Lung (tissue), 12 donors: ENCODE results near the gene USP12. TPM values are rescaled to one million over a fixed set of nuclear protein-coding genes. Genes with fewer than 3 reads are reported as not detected.
"Not testable (repeated sequence)": the region's sequence is repeated elsewhere in the genome, so short reads cannot be mapped to it uniquely, and the experiment has no call there.

Source experiments
- ATAC-seq: fragments of 200-7000 bp; cut with Tn5 transposase; one replicate; pipeline ENCODE4 v1.9.1; 2020; ENCODE audit warnings: moderate number of reproducible peaks; ENCODE audit not compliant: insufficient read depth, low FRiP score
- DNase-seq, 3 donors: peaks; one replicate each; pipeline ENCODE4 v3.0.0-alpha.2; 2013 to 2017
- H3K27ac ChIP-seq, 2 donors: one replicate each; pipeline ENCODE4 v1.5.1; 2013; ENCODE audit warnings: mild to moderate bottlenecking in 2 of 2, moderate library complexity in 2 of 2, control low read depth in 1 of 2, inconsistent platforms in 1 of 2, low read depth in 1 of 2, low read length in 1 of 2
- H3K27me3 ChIP-seq, 3 donors: one replicate each; pipeline ENCODE4 v1.5.1; 2013; ENCODE audit warnings: low read length in 2 of 3; ENCODE audit not compliant: control insufficient read depth in 3 of 3, insufficient read depth in 3 of 3
- H3K36me3 ChIP-seq, 4 donors: one replicate each; pipeline ENCODE4 v1.5.1; 2013; ENCODE audit warnings: low read length in 4 of 4, mild to moderate bottlenecking in 1 of 4, moderate library complexity in 1 of 4; ENCODE audit not compliant: control insufficient read depth in 4 of 4, insufficient read depth in 4 of 4
- H3K4me1 ChIP-seq, 5 donors: one replicate each; pipeline ENCODE4 v1.5.1; 2013; ENCODE audit warnings: low read length in 5 of 5, mild to moderate bottlenecking in 2 of 5, moderate library complexity in 1 of 5; ENCODE audit not compliant: control insufficient read depth in 5 of 5, insufficient read depth in 5 of 5
- H3K4me3 ChIP-seq: one replicate; pipeline ENCODE4 v1.5.1; 2013; ENCODE audit warnings: mild to moderate bottlenecking, control low read depth, moderate library complexity
- H3K9ac ChIP-seq, 2 donors: one replicate each; pipeline ENCODE4 v1.5.1; 2013; ENCODE audit warnings: low read length in 2 of 2, control low read depth in 1 of 2; ENCODE audit not compliant: insufficient read depth in 1 of 2
- H3K9me3 ChIP-seq, 4 donors: one replicate each; pipeline ENCODE4 v1.5.1; 2013; ENCODE audit warnings: low read length in 3 of 4, mild to moderate bottlenecking in 1 of 4, moderate library complexity in 1 of 4; ENCODE audit not compliant: control insufficient read depth in 4 of 4, insufficient read depth in 3 of 4
- WGBS, 2 donors: extraction: QIAGEN DNeasy Blood & Tissue Kit; methylation state at CpG; one replicate each; pipeline ENCODE4 v1.1.7; 2013; 5-methylcytosine and 5-hydroxymethylcytosine counted together
- polyA plus RNA-seq, 2 donors: library from polyadenylated mRNA; stranded (reverse); fragments of 200-250 nt; gene quantifications; one replicate each; pipeline ENCODE4 v1.2.1, GENCODE V29; 2013
- total RNA-seq, 2 donors: library from RNA; depleted of rRNA in 1 of 2; stranded (reverse); fragments of >200 nt in 1 of 2; gene quantifications; one replicate each; pipeline ENCODE4 v1.2.1, GENCODE V29; 2014 to 2021
- TF ChIP-seq, protein P1 (sequence below): IDR thresholded peaks from 2 replicates; pipeline ENCODE4 v1.5.1; 2012; ENCODE audit warnings: mild to moderate bottlenecking; ENCODE audit errors: control extremely low read depth, extremely low read depth
- donor health status: control.
- donor health status: control.
- donor health status: Bipolar disorder and iron deficiency.
- donor health status: healthy.
- donor health status: DM: yes; HTN: yes; CAD: no.

USP12 gene
- total and polyA plus RNA-seq, 4 donors = 12.6 to 60.0 (median 19.2) TPM

DNA sequence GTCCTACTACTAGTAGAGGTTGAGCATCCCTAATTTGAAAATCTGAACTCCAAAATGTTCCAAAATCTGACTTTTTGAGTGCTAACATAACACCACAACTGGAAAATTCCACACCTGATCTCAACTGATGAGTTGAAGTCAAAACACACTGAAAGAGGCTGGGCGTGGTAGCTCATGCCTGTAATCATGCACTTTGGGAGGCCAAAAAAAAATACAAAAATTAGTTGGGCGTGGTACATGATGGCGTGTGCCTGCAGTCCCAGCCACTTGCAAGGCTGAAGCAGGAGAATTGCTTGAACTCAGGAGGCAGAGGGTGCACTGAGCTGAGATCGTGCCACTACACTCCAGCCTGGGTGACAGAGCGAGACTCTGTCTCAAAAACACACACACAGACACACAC is 29.9 kb downstream of the USP12 start:
- Histone ChIP-seq H3K27ac (no peak overlapping the region), H3K27me3 (no peaks in the 10 kb centered on the region), H3K4me1 (peaks cover 0 to 10% (median 7%) of the 10 kb centered on the region in 5 donors), H3K9ac (no peak overlapping the region), H3K4me3 (no peak overlapping the region), H3K36me3 (peaks cover 0 to 2% (median 0%) of the 10 kb centered on the region in 4 donors), H3K9me3 (peaks cover 0 to 8% (median 0%) of the 10 kb centered on the region in 4 donors)
- TF ChIP-seq, protein P1, sequence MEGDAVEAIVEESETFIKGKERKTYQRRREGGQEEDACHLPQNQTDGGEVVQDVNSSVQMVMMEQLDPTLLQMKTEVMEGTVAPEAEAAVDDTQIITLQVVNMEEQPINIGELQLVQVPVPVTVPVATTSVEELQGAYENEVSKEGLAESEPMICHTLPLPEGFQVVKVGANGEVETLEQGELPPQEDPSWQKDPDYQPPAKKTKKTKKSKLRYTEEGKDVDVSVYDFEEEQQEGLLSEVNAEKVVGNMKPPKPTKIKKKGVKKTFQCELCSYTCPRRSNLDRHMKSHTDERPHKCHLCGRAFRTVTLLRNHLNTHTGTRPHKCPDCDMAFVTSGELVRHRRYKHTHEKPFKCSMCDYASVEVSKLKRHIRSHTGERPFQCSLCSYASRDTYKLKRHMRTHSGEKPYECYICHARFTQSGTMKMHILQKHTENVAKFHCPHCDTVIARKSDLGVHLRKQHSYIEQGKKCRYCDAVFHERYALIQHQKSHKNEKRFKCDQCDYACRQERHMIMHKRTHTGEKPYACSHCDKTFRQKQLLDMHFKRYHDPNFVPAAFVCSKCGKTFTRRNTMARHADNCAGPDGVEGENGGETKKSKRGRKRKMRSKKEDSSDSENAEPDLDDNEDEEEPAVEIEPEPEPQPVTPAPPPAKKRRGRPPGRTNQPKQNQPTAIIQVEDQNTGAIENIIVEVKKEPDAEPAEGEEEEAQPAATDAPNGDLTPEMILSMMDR = no peak
- DNase-seq (no peak), ATAC-seq (no peak)
- WGBS, 2 donors = 94 to 97% methylated on average over 5 of the region's 5 CpGs

DNA sequence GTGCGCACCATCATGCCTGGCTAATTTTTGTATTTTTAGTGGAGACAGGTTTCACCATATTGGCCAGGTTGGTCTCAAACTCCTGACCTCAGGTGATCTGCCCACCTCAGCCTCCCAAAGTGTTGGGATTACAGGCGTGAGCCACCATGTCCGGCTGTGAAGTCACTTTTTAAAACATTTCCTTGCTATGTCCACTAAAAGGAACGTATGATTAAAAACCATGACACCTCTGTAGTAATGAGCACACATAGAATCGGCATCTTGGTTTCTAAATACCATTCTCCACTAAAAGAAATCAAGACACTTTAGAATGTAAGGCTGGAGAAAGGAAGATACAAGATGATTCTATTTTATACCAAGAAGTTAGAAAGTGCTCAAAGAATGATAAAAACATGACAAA is 30.5 kb downstream of the USP12 start:
- not testable (repeated sequence) for H3K27me3 ChIP-seq, DNase-seq, ATAC-seq, H3K9ac ChIP-seq, H3K27ac ChIP-seq, H3K9me3 ChIP-seq, H3K4me1 ChIP-seq, H3K36me3 ChIP-seq, H3K4me3 ChIP-seq
- 98% methylated on average over 5 of the region's 5 CpGs for WGBS, 2 donors

DNA sequence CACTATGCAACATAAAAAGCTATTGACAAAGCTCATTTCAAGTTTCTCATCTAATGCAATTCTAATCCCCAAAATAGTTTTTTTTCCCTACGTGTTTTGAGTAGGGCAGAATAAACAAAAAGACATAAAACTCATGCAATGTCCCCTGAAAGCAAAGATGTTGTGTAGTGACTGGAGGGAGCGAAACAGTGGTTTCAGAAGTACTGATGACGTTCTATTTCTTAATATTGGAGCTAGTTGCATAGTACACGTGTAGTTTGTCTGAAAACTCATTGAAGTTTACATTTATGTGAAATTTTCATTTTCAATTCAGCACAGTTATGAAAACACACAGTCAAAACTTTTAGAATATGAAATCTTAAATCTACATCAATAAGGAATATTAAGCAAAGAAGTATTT is 31.6 kb downstream of the USP12 start:
- Histone ChIP-seq H3K36me3 (peaks cover 0 to 2% (median 0%) of the 10 kb centered on the region in 4 donors), H3K27ac (no peak overlapping the region), H3K4me1 (peaks cover 0 to 13% (median 7%) of the 10 kb centered on the region in 5 donors), H3K9me3 (peaks cover 0 to 8% (median 0%) of the 10 kb centered on the region in 4 donors), H3K9ac (no peak overlapping the region), H3K27me3 (no peaks in the 10 kb centered on the region), H3K4me3 (no peak overlapping the region)
- TF ChIP-seq, protein P1 = no peak
- WGBS, 2 donors = 91 to 94% methylated on average over 4 of the region's 4 CpGs
- DNase-seq (no peak), ATAC-seq (no peak)

DNA sequence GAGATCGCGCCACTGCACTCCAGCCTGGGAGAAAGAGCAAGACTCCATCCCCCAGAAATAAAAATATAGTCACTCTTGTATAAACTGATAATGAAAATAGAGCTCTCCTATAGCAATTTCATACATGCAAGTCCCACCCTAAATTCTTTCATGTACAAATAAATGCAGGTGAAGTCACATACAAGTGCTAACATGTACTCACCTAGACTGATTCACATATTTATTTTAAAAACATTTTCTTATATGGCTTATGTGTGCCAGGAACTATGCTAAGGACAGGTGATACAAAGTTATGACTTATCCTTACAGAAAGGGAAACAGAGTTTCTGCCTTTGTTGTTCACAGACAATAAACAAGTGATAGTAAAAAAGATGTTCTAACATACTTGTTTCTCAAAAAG is 32.0 kb downstream of the USP12 start:
- Histone ChIP-seq H3K27ac (no peak overlapping the region), H3K4me1 (peaks cover 0 to 13% (median 7%) of the 10 kb centered on the region in 5 donors), H3K9me3 (peaks cover 0 to 8% (median 0%) of the 10 kb centered on the region in 4 donors), H3K9ac (no peak overlapping the region), H3K4me3 (no peak overlapping the region), H3K27me3 (no peaks in the 10 kb centered on the region), H3K36me3 (peaks cover 0 to 2% (median 0%) of the 10 kb centered on the region in 4 donors)
- ATAC-seq (no peak), DNase-seq (no peak)
- TF ChIP-seq, protein P1 = no peak
- 96 to 100% methylated on average over 2 of the region's 2 CpGs for WGBS, 2 donors
